OCI-M2 (cell line): Measurements from ENCODE around the gene EPB41.

Source experiments
- DNase-seq: peaks from one replicate; lab custom pipeline; 2025; ENCODE audit not compliant: unreplicated experiment; lab: John Stamatoyannopoulos, UW

Gene EPB41

GRCh38 chr1:28890836-28891235 is 23.5 kb upstream of the EPB41 start:
- DNase-seq, result no peak

GRCh38 chr1:28891256-28891655 is 23.1 kb upstream of the EPB41 start:
- no peak for DNase-seq

GRCh38 chr1:28893403-28894102 is 20.8 kb upstream of the EPB41 start:
- DNase-seq, result no peak

- DNase-seq, result no peak
Observed at GRCh38 chr1:28894785-28895184, 19.6 kb upstream of the EPB41 start.

GRCh38 chr1:28895896-28896608 is 18.3 kb upstream of the EPB41 start:
- no peak for DNase-seq

- DNase-seq, result no peak
Observed at GRCh38 chr1:28896609-28896986, 17.8 kb upstream of the EPB41 start.

GRCh38 chr1:28897789-28898188 is 16.6 kb upstream of the EPB41 start:
- DNase-seq, result no peak

- DNase-seq, result no peak
Observed at GRCh38 chr1:28898405-28898881, 15.9 kb upstream of the EPB41 start.

GRCh38 chr1:28899267-28899666 is 15.1 kb upstream of the EPB41 start:
- DNase-seq, result no peak

GRCh38 chr1:28900562-28900961 is 13.8 kb upstream of the EPB41 start:
- DNase-seq, result no peak

GRCh38 chr1:28902738-28903137 is 11.6 kb upstream of the EPB41 start:
- DNase-seq, result no peak

GRCh38 chr1:28905921-28906666 is 8.3 kb upstream of the EPB41 start:
- DNase-seq, result no peak

- DNase-seq, result no peak
Observed at GRCh38 chr1:28909198-28909597, 5.2 kb upstream of the EPB41 start.

GRCh38 chr1:28910379-28911115 is 3.8 kb upstream of the EPB41 start:
- DNase-seq, result no peak

GRCh38 chr1:28913786-28914227 is 562 bp upstream of the EPB41 start:
- DNase-seq, result no peak

- DNase-seq, result no peak
Observed at GRCh38 chr1:28915031-28915895, 894 bp downstream of the EPB41 start.

- DNase-seq, result no peak
Observed at GRCh38 chr1:28917757-28918118, 3.4 kb downstream of the EPB41 start.

GRCh38 chr1:28921286-28921869 is 7.0 kb downstream of the EPB41 start:
- no peak for DNase-seq

GRCh38 chr1:28925350-28925891 is 11.1 kb downstream of the EPB41 start:
- DNase-seq, result no peak
